GM23338 (cell line): ENCODE data around the gene WWOX.

Experiments used
- CREB1 ChIP-seq: fragments of 250-450 bp; sonication (Bioruptor Pico); IDR thresholded peaks from 2 replicates; pipeline ENCODE4 v1.5.0; 2020; ENCODE audit warnings: low read depth, mild to moderate bottlenecking, moderate library complexity
- EZH2 ChIP-seq: fragments of 200-600 bp; sonication (generic); IDR thresholded peaks from one replicate; pipeline ENCODE4 v1.8.0; 2017; ENCODE audit warnings: antibody characterized with exemption, mild to moderate bottlenecking, low read depth; ENCODE audit not compliant: unreplicated experiment
- EZH2phosphoT487 ChIP-seq: fragments of 200-600 bp; sonication (generic); IDR thresholded peaks from one replicate; pipeline ENCODE4 v1.8.1; 2018; ENCODE audit warnings: antibody characterized with exemption; ENCODE audit not compliant: unreplicated experiment
- JUNB ChIP-seq: IDR thresholded peaks from one replicate; pipeline ENCODE4 v1.6.1; 2016; ENCODE audit warnings: antibody characterized with exemption; ENCODE audit not compliant: unreplicated experiment
- POLR2AphosphoS5 ChIP-seq: IDR thresholded peaks from 2 replicates; pipeline ENCODE4 v1.6.1; 2016; ENCODE audit warnings: antibody characterized with exemption, low read depth
- STAT1 ChIP-seq: IDR thresholded peaks from one replicate; pipeline ENCODE4 v1.6.1; 2016; ENCODE audit warnings: antibody characterized with exemption; ENCODE audit not compliant: unreplicated experiment
- ZNF114 ChIP-seq: fragments of 250-450 bp; sonication (Bioruptor Pico); IDR thresholded peaks from 2 replicates; pipeline ENCODE4 v1.5.0; 2020; ENCODE audit warnings: mild to moderate bottlenecking, moderate library complexity
- ZNF331 ChIP-seq: fragments of 250-450 bp; sonication (Bioruptor Pico); IDR thresholded peaks from 2 replicates; pipeline ENCODE4 v1.5.0; 2020; ENCODE audit warnings: low read depth, mild to moderate bottlenecking, moderate library complexity
- TF ChIP-seq, protein P1 (sequence below), 2 experiments: fragments of 200-600 bp in 1 of 2; sonication (generic) in 1 of 2; conservative IDR thresholded peaks; 2 replicates each; pipeline versions ENCODE4 v1.5.1 to v1.6.1; 2016 to 2017; ENCODE audit warnings: antibody characterized with exemption in 2 of 2, low read depth in 2 of 2, mild to moderate bottlenecking in 2 of 2, moderate library complexity in 1 of 2
- TF ChIP-seq, protein P2 (sequence below): IDR thresholded peaks from 2 replicates; pipeline ENCODE4 v1.6.1; 2016; ENCODE audit warnings: antibody characterized with exemption
- TF ChIP-seq, protein P3 (sequence below): IDR thresholded peaks from one replicate; pipeline ENCODE4 v1.6.1; 2018; ENCODE audit warnings: antibody characterized with exemption; ENCODE audit not compliant: unreplicated experiment
- TF ChIP-seq, protein P4 (sequence below): fragments of 250-450 bp; sonication (Bioruptor Pico); IDR thresholded peaks from 2 replicates; pipeline ENCODE4 v1.5.0; 2020; ENCODE audit warnings: mild to moderate bottlenecking, moderate library complexity

DNA sequence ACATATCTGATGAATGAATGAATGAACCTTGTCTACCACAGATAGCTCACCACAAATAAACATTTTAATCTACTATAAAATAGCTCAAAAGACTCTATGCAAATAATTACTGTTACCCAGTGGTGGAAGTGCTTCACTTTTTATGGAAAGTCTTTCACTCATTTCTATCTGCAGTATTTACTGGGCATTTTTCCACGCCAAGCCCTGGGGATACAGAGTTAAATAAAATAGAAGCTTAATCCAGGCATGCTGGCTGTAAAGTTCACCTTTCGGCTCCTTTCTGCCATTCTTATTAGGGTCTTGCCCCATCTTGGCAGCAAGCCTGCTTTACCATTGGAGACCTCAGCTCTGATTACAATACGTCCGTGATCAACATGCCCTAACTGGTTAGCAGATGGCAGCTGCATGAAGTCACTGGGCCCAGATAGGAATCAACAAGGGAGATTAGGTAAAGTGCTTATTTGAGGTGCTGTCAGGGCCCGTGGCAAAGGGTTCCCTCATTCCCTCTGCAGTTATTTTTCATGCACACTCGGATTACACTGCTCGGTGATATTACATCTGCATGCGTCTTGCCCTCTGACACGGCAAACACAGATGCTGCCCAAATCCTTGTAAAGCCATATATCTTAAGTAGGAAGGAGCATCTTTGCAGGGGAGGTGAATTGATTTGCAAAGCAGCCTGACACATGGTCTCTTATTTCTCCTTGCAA lies 648.9 kb downstream of the WWOX start:
- TF ChIP-seq STAT1: no peak
- TF ChIP-seq EZH2: no peak
- no peak for TF ChIP-seq POLR2AphosphoS5
- TF ChIP-seq, protein P1, sequence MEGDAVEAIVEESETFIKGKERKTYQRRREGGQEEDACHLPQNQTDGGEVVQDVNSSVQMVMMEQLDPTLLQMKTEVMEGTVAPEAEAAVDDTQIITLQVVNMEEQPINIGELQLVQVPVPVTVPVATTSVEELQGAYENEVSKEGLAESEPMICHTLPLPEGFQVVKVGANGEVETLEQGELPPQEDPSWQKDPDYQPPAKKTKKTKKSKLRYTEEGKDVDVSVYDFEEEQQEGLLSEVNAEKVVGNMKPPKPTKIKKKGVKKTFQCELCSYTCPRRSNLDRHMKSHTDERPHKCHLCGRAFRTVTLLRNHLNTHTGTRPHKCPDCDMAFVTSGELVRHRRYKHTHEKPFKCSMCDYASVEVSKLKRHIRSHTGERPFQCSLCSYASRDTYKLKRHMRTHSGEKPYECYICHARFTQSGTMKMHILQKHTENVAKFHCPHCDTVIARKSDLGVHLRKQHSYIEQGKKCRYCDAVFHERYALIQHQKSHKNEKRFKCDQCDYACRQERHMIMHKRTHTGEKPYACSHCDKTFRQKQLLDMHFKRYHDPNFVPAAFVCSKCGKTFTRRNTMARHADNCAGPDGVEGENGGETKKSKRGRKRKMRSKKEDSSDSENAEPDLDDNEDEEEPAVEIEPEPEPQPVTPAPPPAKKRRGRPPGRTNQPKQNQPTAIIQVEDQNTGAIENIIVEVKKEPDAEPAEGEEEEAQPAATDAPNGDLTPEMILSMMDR (conservative IDR thresholded peaks at IDR 0.05; ENCODE audit: low read depth in 2 of 2): no peak
- no peak for TF ChIP-seq CREB1 (CRISPR knock-in tag)
- TF ChIP-seq, protein P2, sequence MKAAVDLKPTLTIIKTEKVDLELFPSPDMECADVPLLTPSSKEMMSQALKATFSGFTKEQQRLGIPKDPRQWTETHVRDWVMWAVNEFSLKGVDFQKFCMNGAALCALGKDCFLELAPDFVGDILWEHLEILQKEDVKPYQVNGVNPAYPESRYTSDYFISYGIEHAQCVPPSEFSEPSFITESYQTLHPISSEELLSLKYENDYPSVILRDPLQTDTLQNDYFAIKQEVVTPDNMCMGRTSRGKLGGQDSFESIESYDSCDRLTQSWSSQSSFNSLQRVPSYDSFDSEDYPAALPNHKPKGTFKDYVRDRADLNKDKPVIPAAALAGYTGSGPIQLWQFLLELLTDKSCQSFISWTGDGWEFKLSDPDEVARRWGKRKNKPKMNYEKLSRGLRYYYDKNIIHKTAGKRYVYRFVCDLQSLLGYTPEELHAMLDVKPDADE: no peak
- TF ChIP-seq, protein P3, sequence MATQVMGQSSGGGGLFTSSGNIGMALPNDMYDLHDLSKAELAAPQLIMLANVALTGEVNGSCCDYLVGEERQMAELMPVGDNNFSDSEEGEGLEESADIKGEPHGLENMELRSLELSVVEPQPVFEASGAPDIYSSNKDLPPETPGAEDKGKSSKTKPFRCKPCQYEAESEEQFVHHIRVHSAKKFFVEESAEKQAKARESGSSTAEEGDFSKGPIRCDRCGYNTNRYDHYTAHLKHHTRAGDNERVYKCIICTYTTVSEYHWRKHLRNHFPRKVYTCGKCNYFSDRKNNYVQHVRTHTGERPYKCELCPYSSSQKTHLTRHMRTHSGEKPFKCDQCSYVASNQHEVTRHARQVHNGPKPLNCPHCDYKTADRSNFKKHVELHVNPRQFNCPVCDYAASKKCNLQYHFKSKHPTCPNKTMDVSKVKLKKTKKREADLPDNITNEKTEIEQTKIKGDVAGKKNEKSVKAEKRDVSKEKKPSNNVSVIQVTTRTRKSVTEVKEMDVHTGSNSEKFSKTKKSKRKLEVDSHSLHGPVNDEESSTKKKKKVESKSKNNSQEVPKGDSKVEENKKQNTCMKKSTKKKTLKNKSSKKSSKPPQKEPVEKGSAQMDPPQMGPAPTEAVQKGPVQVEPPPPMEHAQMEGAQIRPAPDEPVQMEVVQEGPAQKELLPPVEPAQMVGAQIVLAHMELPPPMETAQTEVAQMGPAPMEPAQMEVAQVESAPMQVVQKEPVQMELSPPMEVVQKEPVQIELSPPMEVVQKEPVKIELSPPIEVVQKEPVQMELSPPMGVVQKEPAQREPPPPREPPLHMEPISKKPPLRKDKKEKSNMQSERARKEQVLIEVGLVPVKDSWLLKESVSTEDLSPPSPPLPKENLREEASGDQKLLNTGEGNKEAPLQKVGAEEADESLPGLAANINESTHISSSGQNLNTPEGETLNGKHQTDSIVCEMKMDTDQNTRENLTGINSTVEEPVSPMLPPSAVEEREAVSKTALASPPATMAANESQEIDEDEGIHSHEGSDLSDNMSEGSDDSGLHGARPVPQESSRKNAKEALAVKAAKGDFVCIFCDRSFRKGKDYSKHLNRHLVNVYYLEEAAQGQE: no peak
- TF ChIP-seq EZH2phosphoT487: no peak
- no peak for TF ChIP-seq ZNF331
- no peak for TF ChIP-seq JUNB
- TF ChIP-seq ZNF114: no peak
- TF ChIP-seq, protein P4, sequence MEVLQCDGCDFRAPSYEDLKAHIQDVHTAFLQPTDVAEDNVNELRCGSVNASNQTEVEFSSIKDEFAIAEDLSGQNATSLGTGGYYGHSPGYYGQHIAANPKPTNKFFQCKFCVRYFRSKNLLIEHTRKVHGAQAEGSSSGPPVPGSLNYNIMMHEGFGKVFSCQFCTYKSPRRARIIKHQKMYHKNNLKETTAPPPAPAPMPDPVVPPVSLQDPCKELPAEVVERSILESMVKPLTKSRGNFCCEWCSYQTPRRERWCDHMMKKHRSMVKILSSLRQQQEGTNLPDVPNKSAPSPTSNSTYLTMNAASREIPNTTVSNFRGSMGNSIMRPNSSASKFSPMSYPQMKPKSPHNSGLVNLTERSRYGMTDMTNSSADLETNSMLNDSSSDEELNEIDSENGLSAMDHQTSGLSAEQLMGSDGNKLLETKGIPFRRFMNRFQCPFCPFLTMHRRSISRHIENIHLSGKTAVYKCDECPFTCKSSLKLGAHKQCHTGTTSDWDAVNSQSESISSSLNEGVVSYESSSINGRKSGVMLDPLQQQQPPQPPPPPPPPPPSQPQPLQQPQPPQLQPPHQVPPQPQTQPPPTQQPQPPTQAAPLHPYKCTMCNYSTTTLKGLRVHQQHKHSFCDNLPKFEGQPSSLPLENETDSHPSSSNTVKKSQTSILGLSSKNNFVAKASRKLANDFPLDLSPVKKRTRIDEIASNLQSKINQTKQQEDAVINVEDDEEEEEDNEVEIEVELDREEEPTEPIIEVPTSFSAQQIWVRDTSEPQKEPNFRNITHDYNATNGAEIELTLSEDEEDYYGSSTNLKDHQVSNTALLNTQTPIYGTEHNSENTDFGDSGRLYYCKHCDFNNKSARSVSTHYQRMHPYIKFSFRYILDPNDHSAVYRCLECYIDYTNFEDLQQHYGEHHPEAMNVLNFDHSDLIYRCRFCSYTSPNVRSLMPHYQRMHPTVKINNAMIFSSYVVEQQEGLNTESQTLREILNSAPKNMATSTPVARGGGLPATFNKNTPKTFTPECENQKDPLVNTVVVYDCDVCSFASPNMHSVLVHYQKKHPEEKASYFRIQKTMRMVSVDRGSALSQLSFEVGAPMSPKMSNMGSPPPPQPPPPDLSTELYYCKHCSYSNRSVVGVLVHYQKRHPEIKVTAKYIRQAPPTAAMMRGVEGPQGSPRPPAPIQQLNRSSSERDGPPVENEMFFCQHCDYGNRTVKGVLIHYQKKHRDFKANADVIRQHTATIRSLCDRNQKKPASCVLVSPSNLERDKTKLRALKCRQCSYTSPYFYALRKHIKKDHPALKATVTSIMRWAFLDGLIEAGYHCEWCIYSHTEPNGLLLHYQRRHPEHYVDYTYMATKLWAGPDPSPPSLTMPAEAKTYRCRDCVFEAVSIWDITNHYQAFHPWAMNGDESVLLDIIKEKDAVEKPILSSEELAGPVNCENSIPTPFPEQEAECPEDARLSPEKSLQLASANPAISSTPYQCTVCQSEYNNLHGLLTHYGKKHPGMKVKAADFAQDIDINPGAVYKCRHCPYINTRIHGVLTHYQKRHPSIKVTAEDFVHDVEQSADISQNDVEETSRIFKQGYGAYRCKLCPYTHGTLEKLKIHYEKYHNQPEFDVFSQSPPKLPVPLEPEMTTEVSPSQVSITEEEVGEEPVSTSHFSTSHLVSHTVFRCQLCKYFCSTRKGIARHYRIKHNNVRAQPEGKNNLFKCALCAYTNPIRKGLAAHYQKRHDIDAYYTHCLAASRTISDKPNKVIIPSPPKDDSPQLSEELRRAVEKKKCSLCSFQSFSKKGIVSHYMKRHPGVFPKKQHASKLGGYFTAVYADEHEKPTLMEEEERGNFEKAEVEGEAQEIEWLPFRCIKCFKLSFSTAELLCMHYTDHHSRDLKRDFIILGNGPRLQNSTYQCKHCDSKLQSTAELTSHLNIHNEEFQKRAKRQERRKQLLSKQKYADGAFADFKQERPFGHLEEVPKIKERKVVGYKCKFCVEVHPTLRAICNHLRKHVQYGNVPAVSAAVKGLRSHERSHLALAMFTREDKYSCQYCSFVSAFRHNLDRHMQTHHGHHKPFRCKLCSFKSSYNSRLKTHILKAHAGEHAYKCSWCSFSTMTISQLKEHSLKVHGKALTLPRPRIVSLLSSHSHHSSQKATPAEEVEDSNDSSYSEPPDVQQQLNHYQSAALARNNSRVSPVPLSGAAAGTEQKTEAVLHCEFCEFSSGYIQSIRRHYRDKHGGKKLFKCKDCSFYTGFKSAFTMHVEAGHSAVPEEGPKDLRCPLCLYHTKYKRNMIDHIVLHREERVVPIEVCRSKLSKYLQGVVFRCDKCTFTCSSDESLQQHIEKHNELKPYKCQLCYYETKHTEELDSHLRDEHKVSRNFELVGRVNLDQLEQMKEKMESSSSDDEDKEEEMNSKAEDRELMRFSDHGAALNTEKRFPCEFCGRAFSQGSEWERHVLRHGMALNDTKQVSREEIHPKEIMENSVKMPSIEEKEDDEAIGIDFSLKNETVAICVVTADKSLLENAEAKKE (CRISPR knock-in tag): no peak
